Ascending aorta (tissue), 2 donors: Measurements from ENCODE around the gene PLA2G4A. TPM values are rescaled to one million over a fixed set of nuclear protein-coding genes. Genes with fewer than 3 reads are reported as not detected.
A peak's percentile ranks its signal among the peaks of the same experiment; 100 is the strongest.

Experiments
- DNase-seq, 2 donors: peaks; one replicate each; pipeline ENCODE4 v3.0.0-alpha.2; 2019; ENCODE audit warnings: low spot score in 2 of 2
- H3K27ac ChIP-seq, 2 donors: fragments of 200-600 bp; sonication (generic); one replicate each; pipeline ENCODE4 v1.5.1; 2016 to 2017; ENCODE audit warnings: mild to moderate bottlenecking in 1 of 2
- H3K27me3 ChIP-seq: fragments of 200-600 bp; sonication (generic); one replicate; pipeline ENCODE4 v1.5.1; 2017
- H3K36me3 ChIP-seq, 2 donors: fragments of 200-600 bp; sonication (generic); one replicate each; pipeline ENCODE4 v1.5.1; 2016
- H3K4me1 ChIP-seq, 2 donors: fragments of 200-600 bp; sonication (generic); one replicate each; pipeline ENCODE4 v1.5.1; 2016 to 2017; ENCODE audit warnings: mild to moderate bottlenecking in 1 of 2
- H3K4me3 ChIP-seq, 2 donors: fragments of 200-600 bp; sonication (generic); one replicate each; pipeline ENCODE4 v1.5.1; 2016 to 2017; ENCODE audit warnings: mild to moderate bottlenecking in 1 of 2
- H3K9me3 ChIP-seq, 2 donors: fragments of 200-600 bp; sonication (generic); one replicate each; pipeline ENCODE4 v1.5.1; 2016
- intact Hi-C: fragments of 100-400 bp; cut with DNase I; formaldehyde crosslinking; loops from one replicate; pipeline ENCODE4 v1.15.1; 2023
- total RNA-seq: library from RNA; depleted of rRNA; stranded (reverse); fragments of >200 nt; gene quantifications from one replicate; pipeline ENCODE4 v1.1.0, GENCODE V29; 2016
- TF ChIP-seq, protein P1 (sequence below), 3 experiments: fragments of 200-600 bp in 2 of 3; fragments of 450-650 bp in 1 of 3; sonication (generic) in 2 of 3; IDR thresholded peaks; one replicate each; pipeline ENCODE4 v1.5.1; 2016 to 2019; ENCODE audit warnings: antibody characterized with exemption in 3 of 3, mild to moderate bottlenecking in 1 of 3, moderate library complexity in 1 of 3

PLA2G4A gene
- 0.75 TPM for total RNA-seq

DNA sequence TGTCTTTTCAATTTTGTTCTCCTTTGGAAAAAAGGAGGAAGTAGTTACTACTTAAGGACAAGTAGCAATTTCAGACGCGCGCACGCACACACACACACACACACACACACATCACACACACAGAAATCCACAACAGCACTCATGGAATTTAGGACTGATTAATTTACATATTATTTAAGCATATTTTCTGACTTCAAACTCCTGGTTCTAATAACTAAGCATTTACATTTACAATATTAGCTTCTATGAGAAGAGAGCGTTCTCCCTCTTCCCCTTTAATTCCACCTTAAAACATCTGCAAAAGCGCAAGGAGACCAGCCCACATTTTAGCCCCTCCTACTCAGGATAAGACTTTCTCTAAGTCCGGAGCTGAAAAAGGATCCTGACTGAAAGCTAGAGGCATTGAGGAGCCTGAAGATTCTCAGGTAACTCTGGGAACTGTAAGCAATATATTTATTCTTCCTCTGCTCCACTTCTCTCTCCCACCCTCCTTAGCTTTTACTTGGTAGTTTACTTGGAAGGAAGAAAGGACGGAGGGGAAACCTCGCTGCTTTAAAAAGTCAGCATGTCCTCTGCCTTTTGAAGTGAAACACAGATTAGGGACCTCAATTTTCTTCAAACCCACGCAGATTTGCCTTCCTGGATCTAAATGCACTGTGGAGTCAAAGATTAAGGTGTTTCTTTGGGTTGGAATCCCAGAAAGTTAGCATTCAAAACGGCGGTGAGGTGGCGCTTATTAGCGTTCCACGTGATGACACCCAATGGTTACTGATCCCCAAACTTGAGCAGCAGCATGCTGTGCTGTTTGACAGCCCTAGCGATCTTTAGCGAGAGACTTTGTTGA, at the start of gene PLA2G4A:
Gene PLA2G4A (plus strand): TSS at position 339 of the 844 bp plus-strand sequence. CDS start 25,406 bp downstream, outside the sequence.
- TF ChIP-seq, protein P1, sequence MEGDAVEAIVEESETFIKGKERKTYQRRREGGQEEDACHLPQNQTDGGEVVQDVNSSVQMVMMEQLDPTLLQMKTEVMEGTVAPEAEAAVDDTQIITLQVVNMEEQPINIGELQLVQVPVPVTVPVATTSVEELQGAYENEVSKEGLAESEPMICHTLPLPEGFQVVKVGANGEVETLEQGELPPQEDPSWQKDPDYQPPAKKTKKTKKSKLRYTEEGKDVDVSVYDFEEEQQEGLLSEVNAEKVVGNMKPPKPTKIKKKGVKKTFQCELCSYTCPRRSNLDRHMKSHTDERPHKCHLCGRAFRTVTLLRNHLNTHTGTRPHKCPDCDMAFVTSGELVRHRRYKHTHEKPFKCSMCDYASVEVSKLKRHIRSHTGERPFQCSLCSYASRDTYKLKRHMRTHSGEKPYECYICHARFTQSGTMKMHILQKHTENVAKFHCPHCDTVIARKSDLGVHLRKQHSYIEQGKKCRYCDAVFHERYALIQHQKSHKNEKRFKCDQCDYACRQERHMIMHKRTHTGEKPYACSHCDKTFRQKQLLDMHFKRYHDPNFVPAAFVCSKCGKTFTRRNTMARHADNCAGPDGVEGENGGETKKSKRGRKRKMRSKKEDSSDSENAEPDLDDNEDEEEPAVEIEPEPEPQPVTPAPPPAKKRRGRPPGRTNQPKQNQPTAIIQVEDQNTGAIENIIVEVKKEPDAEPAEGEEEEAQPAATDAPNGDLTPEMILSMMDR (IDR thresholded peaks at IDR 0.05): no peak
- no peaks in the 10 kb centered on the region for H3K9me3 ChIP-seq
- H3K27me3 ChIP-seq: no peaks in the 10 kb centered on the region
- no peaks in the 10 kb centered on the region for H3K36me3 ChIP-seq
- peak in 1 of 2 donors; percentile 63 for DNase-seq
- H3K27ac ChIP-seq: peak within 1 kb of the TSS; percentile 20 to 50
- peak within 1 kb of the TSS; percentile 42 to 62 for H3K4me3 ChIP-seq
- H3K4me1 ChIP-seq: no peaks in the 10 kb centered on the region
- intact Hi-C loops: no loop called here

GRCh38 chr1:186780076-186780475, 48.7 kb upstream of the PLA2G4A start:
- DNase-seq: no peak
- TF ChIP-seq, protein P1 (IDR thresholded peaks at IDR 0.05): no peak
- Histone ChIP-seq H3K36me3 (no peaks in the 10 kb centered on the region), H3K27me3 (no peaks in the 10 kb centered on the region), H3K27ac (no peak overlapping the region), H3K4me1 (no peaks in the 10 kb centered on the region), H3K9me3 (no peaks in the 10 kb centered on the region), H3K4me3 (no peak overlapping the region)
- intact Hi-C loops: no loop called here

DNA sequence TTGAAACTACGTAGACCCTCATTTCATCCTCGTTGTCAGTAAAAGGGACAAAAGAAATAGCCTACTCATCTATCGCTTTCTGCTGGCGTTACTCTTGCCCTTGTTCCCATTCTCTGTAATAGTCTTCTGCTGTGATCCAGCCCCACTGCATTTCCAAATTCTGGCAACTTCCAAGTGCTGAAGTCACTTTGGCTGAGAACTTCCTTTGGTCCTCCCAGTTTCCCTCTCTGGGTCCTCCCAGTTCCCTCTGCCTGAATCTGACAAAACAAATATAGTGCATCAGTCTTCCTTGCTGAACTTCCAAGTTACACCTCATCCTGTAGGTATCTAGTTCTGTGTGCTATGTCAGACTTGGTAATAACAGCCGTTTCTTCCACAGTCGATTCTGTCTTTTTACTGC, 47.0 kb upstream of the PLA2G4A start:
- no peak for DNase-seq

DNA sequence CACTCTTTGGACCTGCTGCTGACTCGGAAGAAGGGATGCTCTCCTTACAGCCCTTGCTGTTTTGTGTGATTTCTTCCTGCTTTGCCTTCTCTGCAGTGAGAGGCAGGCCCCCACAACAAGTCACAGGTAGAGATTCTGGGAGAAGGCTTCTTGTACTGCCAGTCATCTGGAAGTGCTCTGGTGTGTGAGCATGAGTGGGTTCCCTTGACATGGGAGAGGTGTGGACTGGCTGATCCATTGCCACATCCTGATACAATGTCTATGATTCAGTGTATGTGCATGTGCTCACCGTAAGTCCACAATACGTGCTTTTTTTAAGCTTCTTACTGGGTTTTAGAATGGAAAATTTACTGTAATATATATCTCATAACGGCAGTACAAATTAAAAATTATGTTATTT, 46.0 kb upstream of the PLA2G4A start:
- H3K4me1 ChIP-seq: no peaks in the 10 kb centered on the region
- no peaks in the 10 kb centered on the region for H3K27me3 ChIP-seq

More for the DNA sequence above, 47.0 kb upstream of the PLA2G4A start:
- intact Hi-C loops: no loop called here
- TF ChIP-seq, protein P1 (IDR thresholded peaks at IDR 0.05): no peak
- Histone ChIP-seq H3K9me3 (no peaks in the 10 kb centered on the region), H3K4me1 (no peaks in the 10 kb centered on the region), H3K27ac (no peak overlapping the region), H3K36me3 (no peaks in the 10 kb centered on the region), H3K27me3 (no peaks in the 10 kb centered on the region), H3K4me3 (no peak overlapping the region)

GRCh38 chr1:186783193-186783592, 45.6 kb upstream of the PLA2G4A start:
- Histone ChIP-seq H3K27ac (no peak overlapping the region), H3K36me3 (no peaks in the 10 kb centered on the region), H3K4me1 (no peaks in the 10 kb centered on the region), H3K9me3 (no peaks in the 10 kb centered on the region), H3K27me3 (no peaks in the 10 kb centered on the region), H3K4me3 (no peak overlapping the region)
- no peak for DNase-seq
- intact Hi-C loops: no loop called here
- TF ChIP-seq, protein P1 (IDR thresholded peaks at IDR 0.05): no peak

More for the DNA sequence above, 46.0 kb upstream of the PLA2G4A start:
- no peak for DNase-seq
- intact Hi-C loops: no loop called here
- Histone ChIP-seq H3K4me3 (no peak overlapping the region), H3K36me3 (no peaks in the 10 kb centered on the region), H3K27ac (no peak overlapping the region), H3K9me3 (no peaks in the 10 kb centered on the region)
- TF ChIP-seq, protein P1 (IDR thresholded peaks at IDR 0.05): no peak
